ENCODE measurements around the gene ALPK1.
"Not testable (repeated sequence)": the region's sequence is repeated elsewhere in the genome, so short reads cannot be mapped to it uniquely, and the experiment has no call there.

ALPK1 gene

GRCh38 chr4:112379306-112379705, 82.1 kb downstream of the ALPK1 start:
- no peak for DNase-seq

GRCh38 chr4:112381996-112382692, 85.0 kb downstream of the ALPK1 start:
- no peak for DNase-seq

- DNase-seq: no peak
Observed at GRCh38 chr4:112386071-112386470, 88.9 kb downstream of the ALPK1 start.

GRCh38 chr4:112402098-112402497, 104.9 kb downstream of the ALPK1 start:
- no peak for DNase-seq

GRCh38 chr4:112403101-112403945, 106.2 kb downstream of the ALPK1 start:
- no peak for DNase-seq

GRCh38 chr4:112410364-112410763, 113.2 kb downstream of the ALPK1 start:
- no peak for DNase-seq

- no peak for DNase-seq
Observed at GRCh38 chr4:112410804-112411203, 113.6 kb downstream of the ALPK1 start.

- DNase-seq: no peak
Observed at GRCh38 chr4:112411781-112412550, 114.8 kb downstream of the ALPK1 start.

- no peak for DNase-seq
Observed at GRCh38 chr4:112416464-112416863, 119.3 kb downstream of the ALPK1 start.

- DNase-seq: no peak
Observed at GRCh38 chr4:112418092-112418491, 120.9 kb downstream of the ALPK1 start.

GRCh38 chr4:112421911-112422310, 124.7 kb downstream of the ALPK1 start:
- DNase-seq: no peak

- DNase-seq: no peak
Observed at GRCh38 chr4:112422644-112423043, 125.5 kb downstream of the ALPK1 start.

GRCh38 chr4:112423591-112423990, 126.4 kb downstream of the ALPK1 start:
- DNase-seq: no peak

GRCh38 chr4:112425823-112426222, 128.7 kb downstream of the ALPK1 start:
- no peak for DNase-seq

- no peak for DNase-seq
Observed at GRCh38 chr4:112426416-112426815, 129.2 kb downstream of the ALPK1 start.

GRCh38 chr4:112431158-112431557, 134.0 kb downstream of the ALPK1 start:
- DNase-seq: no peak

GRCh38 chr4:112436987-112437386, 139.8 kb downstream of the ALPK1 start:
- DNase-seq: no peak

GRCh38 chr4:112442226-112442625, 145.1 kb downstream of the ALPK1 start:
- DNase-seq: not testable (repeated sequence)

- peak; percentile 18 for DNase-seq
Observed at GRCh38 chr4:112448306-112449132, 151.3 kb downstream of the ALPK1 start.

GRCh38 chr4:112449708-112450107, 152.5 kb downstream of the ALPK1 start:
- DNase-seq: no peak

- no peak for DNase-seq
Observed at GRCh38 chr4:112451104-112451503, 153.9 kb downstream of the ALPK1 start.

- no peak for DNase-seq
Observed at GRCh38 chr4:112451831-112452230, 154.7 kb downstream of the ALPK1 start.

- no peak for DNase-seq
Observed at GRCh38 chr4:112453321-112453720, 156.2 kb downstream of the ALPK1 start.
